HG03095 (cell line): ENCODE measurements around the gene FAM200C.

Experiments
- ATAC-seq: cut with Tn5 transposase; IDR thresholded peaks from one replicate; pipeline ENCODE4 v1.9.1; 2021; ENCODE audit warnings: moderate library complexity; ENCODE audit not compliant: unreplicated experiment

The FAM200C gene

DNA sequence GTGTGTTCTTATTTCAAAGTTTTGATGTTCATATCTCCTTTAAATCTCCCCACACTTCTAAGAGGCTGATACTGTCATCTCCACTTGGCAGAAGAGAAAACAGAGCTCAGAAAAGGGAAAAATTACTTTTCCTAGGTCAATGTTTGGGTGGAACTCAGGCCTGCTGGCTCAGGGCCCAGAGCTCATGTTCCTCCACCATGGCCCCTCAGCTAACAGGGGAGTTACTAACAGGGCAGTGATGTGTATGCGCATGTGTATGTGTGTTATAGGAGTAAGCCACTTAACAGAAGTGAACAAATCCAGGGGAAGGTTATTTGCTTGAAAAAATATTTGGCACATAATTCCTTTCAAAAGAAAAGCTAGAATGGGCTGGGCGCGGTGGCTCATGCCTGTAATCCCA is 32.0 kb downstream of the FAM200C start:
- no peak for ATAC-seq

DNA sequence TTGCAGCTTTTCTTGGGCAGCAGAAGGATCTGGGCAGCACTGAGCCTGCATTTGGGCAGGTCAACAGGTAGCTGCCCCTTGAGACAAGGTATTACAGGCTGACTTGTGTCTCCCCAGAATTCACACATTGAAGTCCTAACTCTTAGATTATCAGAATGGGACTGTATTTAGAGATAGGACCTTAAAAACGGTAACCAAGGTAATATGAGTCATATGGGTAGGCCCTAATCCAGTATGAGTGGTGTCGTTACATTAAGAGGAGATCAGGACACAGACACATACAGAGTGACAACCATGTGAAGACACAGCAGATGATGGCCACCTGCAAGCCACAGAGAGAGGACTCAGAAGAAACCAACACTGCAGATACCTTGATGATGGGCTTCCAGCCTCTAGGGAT is 32.6 kb downstream of the FAM200C start:
- ATAC-seq = no peak

DNA sequence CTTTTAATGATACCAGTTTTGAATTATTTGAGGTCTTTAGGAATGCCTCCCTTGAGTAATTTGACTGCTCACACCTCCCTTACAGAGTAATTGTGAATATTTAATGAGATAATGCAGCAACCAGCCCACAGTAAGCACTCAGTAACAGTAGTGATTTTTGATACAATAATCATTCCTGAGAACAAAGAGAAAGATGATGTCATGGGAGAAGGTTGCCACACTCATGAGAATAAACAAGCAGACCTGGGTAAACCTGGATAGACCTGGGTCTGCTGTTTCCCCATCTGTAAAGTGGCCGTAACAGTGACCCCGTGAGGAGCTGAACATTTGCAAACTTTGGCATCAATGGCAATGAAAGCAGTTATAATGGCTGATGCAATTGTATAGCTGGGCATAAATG is 33.6 kb downstream of the FAM200C start:
- ATAC-seq = no peak

DNA sequence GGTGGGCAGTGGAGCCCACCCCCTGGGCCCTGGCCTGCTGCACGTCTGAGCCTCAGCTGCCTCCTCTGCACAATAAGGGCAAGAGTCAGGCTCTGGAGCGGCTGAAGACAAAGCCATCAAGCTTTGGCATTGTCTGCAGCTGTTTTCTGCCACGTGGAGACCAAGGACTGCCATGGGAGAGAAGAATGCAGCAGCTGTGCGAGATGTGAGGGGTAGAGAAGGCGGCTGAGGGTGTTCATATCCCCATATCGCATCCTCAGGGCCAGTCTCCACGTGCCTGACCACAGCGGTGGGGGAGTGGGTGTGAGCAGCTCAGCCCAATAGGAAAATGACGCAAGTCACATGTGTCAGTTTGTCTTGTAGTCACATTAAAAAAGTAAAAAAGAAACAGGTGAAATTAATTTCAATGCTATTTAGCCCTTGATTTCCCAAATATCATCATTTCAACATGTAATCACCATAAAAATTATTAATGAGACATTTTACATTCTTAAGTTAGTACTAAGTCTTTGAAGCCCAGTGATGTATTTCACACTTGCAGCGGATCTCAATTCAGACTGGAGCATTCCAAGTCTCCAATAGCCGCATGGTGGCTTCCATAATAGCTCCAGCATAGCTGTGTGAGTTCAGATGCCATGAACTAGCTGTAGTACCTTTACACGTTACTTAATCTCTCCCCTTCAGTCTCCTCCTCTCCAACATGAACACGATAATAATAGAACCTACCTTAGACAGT is 36.0 kb downstream of the FAM200C start:
- ATAC-seq = no peak

DNA sequence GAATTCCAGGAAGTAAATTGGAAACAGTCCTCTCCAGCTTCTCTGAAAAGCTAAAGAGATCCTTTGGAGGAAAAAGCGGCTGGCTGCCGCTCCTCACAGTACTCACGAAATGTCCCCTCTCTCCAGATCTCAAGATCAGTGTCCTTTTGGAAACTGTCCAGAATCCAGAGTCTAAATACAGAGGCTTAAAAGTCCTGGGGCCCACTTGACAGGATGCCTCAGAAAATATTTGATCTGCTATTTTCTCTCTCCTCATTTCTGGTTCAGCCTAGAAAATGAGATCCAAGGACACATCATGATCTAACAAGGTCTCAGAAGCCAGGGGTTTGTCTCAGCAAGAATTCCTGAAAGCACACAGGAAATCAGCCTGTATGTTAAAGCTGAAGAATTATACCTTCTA is 36.6 kb downstream of the FAM200C start:
- ATAC-seq = no peak

DNA sequence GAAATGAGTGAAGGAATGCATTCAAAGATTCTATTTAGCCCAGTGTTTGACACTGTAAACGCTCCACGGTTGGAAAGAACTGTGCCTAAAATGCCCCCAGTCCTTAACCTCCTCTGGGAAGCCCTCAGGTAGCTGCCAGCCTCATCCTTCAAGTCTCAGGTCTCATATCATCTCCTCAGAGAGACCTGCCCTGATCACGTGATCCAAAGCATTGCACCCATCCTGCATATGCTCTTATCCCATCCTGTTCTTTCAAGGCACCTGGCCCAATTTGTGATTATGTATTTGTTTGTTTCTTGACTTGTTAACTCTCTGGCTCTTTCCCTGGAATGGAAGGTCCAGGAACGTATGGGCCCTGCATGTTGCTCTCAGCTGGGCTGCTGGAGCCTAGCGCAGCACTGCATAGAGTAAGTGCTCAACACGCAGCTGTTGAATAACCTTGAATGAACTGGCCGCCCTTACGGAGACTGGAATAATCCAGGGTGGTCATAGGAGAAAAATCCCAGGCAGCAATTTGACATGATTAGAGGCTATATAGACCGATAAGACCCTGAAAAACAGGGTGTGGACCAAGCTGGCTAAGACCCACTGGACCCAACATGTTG is 38.1 kb downstream of the FAM200C start:
- no peak for ATAC-seq

DNA sequence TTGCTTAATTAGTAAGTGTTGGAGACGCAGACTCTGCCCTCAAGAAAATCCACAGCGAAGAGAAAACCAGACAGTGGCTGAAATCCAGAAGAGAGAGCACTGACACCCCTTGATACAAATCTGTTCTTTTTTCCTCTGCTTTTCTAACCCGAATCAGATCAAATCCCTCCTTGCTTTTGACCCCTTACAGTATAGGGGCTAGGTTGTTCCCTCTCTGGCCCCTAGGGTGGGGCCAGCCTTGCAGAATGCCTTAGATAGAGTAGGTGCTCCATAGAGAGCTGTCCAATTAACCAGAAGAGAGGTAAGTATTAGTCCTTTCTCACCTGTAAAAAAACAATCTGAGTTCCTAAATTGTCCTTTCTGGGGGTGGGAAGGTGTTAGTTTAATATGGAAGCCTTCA is 39.5 kb downstream of the FAM200C start:
- no peak for ATAC-seq

DNA sequence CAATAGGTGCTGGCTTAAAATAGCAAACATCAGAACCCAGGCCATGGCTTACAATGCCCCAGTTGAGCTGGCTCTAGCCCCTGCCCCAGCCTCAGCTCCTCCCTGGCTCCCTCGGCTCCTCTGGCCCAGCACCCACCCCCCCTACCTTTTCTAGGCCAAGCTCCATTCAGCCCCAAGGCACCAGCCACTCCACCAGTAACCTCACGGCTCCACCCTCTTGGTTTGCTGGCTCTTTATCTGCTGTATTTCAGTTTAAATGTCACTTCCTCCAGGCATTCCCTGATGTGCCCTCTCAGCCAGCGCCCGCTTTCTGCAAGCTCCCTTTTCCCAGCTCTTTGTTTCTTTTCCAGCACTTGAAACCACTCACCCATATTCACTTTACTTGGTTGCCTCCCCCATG is 40.0 kb downstream of the FAM200C start:
- no peak for ATAC-seq

DNA sequence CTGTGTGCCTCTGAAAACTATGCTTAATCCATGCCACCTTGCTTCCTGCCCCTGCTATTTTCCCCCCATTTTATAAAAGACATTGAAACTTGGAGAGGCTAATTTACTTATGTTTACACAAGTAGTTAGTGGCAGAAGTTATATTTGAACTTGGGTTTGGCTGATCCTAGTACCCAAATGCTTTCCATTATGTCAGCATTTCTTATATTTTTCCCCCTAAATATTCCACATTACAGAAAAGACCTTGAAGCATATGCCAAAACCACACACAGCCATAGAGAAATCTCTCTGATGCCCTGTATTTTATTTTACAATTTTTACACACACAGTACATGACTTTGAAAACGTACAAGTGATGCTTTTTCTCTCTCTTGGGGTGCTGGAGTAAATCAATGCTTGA is 40.6 kb downstream of the FAM200C start:
- ATAC-seq = no peak

DNA sequence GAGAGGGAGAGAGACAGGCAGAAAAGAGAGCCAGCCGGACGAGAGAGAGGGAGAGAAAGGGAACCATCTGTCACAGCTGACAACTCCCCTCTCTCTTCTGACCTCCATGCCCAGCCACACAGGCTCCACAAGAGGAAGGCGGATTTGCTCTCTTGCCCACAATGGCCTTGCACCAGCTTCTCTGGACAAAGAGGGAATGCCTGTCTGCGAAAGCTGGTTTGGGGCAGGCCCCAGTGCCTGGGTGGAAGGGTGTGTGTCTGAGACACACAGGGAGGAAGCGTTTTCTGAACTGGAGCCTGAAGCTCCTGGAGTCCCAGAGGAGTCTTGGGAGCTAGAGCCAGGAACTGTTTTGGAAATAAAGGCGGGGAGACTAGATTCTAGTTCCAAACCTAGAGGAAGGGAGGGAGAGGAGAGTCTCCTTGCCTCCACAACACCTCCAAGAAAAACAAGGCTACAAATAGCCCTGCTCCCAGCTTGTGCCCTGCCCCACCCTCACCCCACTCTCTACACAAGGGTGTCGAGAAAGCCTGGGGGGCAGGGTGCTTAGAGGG is 41.9 kb downstream of the FAM200C start:
- ATAC-seq = no peak

DNA sequence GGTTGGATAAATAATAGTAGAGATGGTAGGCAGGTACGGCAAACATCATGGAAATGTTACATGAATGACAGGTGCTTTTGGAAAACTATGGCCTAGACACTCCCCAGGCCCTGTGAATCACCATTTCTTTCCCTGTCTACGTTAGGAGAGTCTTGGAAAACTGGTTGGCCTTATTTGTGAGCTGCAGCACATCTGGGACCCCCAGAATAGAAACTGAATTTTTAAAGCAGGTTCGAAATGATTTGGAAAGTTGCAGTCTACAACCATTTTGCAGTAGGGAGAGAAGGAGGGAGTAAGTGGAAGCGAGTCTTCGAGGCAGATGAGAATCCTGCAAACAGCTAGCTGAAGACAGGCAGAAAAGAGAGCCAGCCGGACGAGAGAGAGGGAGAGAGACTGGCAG is 42.5 kb downstream of the FAM200C start:
- ATAC-seq = no peak

DNA sequence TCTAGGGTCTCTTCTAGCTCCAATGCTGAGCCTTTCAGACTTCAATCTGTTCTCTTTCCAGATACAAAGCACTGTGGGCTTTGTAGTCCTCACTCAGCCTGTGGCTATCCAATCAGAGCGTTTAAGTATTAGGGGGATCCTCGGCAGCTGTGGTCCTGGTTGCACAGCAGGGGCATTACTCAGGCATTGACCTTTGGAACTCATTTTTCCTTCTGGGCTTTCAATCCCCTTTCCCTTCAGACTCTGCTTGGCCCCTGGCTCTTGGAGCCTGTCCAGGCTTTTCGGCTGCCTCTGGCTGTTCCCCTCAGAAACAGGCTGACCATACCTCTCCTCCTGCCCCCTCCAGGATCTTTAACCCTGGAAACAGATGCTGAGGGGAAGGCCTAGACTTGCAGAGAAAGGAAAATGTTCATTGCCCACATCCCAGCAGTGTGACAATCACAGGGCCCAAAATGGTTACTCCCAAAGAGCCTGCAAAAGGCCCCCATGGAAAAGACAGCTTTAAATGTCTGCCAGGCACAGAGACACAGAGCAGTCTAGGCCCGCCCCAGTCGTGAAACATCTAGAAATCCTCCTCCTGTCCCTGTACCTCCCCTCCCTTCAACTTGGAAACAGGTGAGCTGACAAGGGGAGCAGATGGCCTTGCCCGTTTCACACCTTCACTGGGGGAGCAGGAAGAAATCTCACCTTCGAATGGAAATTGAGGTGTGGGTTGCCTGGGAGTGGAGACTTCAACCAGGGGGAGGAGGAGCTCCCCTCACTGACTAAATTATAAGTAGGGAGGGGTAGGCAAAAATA is 43.1 kb downstream of the FAM200C start:
- no peak for ATAC-seq

DNA sequence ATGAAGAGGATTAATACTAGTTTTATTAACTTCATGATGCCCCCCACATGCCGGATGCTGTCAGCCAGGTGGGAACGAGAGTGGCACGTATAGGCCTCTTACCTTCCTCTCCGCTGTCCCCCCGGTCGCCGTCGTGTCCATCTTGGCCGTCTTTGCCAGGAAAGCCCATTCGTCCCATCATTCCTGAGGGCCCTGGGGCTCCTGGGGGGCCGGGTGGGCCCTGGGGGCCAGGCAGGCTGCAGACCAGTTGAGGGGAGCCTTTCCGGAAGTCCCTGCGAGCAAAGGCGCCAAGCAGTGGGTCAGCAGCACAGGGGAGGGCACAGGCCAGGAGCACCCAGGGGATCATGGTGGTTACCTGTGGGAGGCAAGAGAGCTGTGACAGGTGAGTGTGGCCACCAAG is 45.2 kb downstream of the FAM200C start:
- ATAC-seq = no peak

DNA sequence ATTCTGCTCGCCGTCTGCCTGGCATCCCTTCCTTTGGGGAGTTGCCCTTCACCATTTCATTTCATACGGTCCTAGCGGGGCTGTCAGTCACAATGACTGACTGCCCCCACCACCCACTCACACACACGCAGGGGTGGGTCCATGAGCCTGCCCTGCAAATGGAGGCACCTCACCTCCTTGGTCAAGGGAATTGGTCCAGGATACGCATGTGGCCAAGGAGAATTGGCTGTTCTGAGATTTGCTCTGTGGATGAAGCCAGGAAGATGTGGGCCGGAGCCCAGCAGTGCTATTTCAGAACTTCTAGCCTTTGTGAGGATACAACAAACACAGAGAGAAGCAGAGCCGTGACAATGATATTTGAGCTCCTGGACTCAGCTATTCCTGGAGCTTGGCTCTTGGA is 46.5 kb downstream of the FAM200C start:
- ATAC-seq = no peak

DNA sequence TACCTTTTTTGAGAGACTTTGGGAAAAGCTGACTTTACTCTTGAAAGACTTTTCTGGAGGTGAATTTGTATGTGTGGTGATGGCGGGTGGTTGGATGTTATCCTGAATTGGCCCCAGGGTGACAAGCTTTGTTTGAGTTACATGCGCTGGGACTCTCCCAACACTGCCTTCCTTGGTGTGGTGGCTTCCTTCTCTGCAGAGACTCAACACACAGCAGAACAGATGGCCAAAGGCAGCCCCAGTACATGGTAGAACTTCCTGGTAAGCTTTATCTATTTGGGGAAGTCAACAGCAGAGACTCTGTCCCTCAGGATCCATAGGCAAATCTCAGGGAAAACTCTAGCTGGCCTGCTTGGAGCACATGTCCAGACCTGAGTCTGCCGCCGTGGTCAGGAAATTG is 47.5 kb downstream of the FAM200C start:
- no peak for ATAC-seq

DNA sequence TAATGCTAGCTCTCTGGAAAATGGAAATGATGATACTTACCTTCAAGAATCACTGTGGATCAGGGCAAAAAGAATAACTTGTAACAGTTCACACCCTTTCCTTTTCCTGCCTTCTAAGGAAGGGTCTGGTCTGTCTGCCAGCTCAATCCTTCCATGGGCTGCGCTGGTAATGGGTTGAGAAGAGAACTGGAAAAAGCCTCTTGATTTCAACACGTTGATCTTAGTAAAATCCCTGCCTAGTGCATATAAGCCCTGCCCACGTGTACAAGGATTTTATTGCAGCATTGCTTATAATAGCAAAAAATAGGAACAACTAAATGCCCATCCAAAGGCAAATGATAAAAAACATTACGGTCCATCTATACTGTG is 49.9 kb downstream of the FAM200C start:
- no peak for ATAC-seq

DNA sequence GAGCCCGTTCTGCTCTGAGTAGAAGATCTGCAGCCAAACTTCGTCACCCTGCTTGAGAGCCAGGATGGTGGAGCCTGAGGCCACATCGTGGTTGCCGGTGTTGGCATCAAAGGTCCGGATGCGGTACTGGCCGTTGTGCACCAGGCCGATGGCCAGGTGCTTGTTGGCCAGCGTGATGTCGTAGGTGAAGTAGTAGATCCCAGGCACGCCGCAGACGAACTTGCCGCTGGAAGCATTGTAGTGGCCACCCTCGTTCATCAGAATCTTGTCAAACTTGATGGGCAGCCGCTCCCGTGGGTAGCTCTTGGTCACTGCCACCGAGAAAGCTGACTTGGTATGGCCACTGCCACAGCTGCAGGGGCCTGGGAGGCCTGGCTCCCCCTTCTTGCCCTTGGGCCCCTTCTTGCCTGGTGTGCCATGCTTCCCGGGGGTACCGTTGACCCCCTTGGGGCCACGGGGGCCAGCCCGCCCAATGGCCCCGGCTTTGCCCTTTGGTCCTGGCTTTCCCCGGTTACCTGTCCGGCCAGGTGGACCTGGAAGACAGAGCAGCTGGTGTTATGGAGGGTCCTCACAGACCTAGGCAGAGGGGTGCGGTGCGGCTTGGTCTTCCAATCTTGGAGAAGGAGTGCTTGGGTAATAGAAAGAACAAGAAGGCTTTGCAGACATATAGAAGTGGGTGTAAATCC is 50.5 kb downstream of the FAM200C start:
- ATAC-seq = no peak

DNA sequence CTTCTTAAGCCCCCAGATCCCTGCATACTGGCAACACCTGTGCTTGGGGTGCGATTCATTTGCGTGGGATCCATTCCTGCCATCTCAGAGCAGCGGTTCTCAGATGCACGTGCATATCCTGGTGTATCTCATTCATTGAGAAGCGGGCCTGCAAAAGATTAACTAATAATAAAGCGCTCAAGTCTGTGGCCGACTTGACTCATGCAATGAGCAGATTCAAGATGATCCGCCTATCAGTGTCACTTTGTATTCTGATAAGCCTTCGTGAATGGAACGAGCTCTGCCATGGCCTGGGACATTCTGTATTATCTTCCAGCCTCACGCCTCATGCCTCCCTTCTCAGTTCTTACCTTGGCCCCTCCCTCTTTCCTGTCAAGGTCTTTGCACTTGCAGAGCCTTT is 51.8 kb downstream of the FAM200C start:
- ATAC-seq = no peak

DNA sequence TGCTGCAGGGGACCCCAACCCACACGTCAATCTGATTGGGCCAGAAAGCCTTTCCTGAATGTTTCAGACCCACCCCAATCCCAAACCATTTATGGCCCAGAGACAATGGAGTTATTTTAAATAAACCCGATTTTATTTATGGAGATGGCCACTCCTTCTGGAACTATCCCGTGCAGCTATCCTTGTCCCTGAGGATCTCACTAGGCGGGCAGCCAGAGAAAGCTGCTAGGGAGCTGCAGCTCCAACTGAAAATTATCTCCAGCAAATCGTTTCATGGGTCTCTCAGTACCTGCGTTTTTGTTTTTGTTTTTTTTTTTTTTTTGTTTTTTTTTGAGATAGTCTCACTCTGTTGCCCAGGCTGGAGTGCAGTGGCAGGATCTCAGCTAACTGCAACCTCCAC is 52.4 kb downstream of the FAM200C start:
- no peak for ATAC-seq
